OCI-LY3 (cell line): ENCODE data around the gene MBP.

Experiments used
- CTCF ChIP-seq: fragments of 200-600, 300-600 bp; sonication (generic); IDR thresholded peaks from 2 replicates; pipeline ENCODE4 v1.5.1; 2014; ENCODE audit warnings: antibody characterized with exemption, low read length, low read depth
- EZH2phosphoT487 ChIP-seq: fragments of 200-600 bp; shearing (Covaris generic); IDR thresholded peaks from 2 replicates; pipeline ENCODE4 v1.6.1; 2018; ENCODE audit warnings: antibody characterized with exemption, mixed run types, low read depth

GRCh38 chr18:77141401-77142118 lies 9.0 kb upstream of the MBP start:
- no peak for TF ChIP-seq EZH2phosphoT487
- TF ChIP-seq CTCF: peak; percentile 29
